HG02610 (cell line): ENCODE results near the gene AGT.
"Not testable (repeated sequence)": the region's sequence is repeated elsewhere in the genome, so short reads cannot be mapped to it uniquely, and the experiment has no call there.

ENCODE experiments used
- ATAC-seq: cut with Tn5 transposase; IDR thresholded peaks from one replicate; pipeline ENCODE4 v1.9.1; 2021; ENCODE audit warnings: mild to moderate bottlenecking, moderate library complexity; ENCODE audit not compliant: unreplicated experiment

Gene AGT

GRCh38 chr1:230708631-230709580 lies 5.0 kb downstream of the AGT start:
- no peak for ATAC-seq

GRCh38 chr1:230707732-230708630 lies 5.9 kb downstream of the AGT start:
- ATAC-seq, result no peak

GRCh38 chr1:230706887-230707731 lies 6.8 kb downstream of the AGT start:
- no peak for ATAC-seq

GRCh38 chr1:230706020-230706699 lies 7.8 kb downstream of the AGT start:
- no peak for ATAC-seq

GRCh38 chr1:230705289-230706019 lies 8.5 kb downstream of the AGT start:
- ATAC-seq, result no peak

GRCh38 chr1:230704830-230705229 lies 9.1 kb downstream of the AGT start:
- no peak for ATAC-seq

- no peak for ATAC-seq
These were observed 10.1 kb downstream of the AGT start for GRCh38 chr1:230703679-230704385.

GRCh38 chr1:230702934-230703678 lies 10.8 kb downstream of the AGT start:
- no peak for ATAC-seq

GRCh38 chr1:230701895-230702768 lies 11.8 kb downstream of the AGT start:
- no peak for ATAC-seq

- no peak for ATAC-seq
These were observed 12.5 kb downstream of the AGT start for GRCh38 chr1:230701434-230701833.

- ATAC-seq, result no peak
These were observed 13.8 kb downstream of the AGT start for GRCh38 chr1:230700132-230700531.

- no peak for ATAC-seq
These were observed 14.2 kb downstream of the AGT start for GRCh38 chr1:230699716-230700115.

GRCh38 chr1:230698964-230699363 lies 15.0 kb downstream of the AGT start:
- not testable (repeated sequence) for ATAC-seq

GRCh38 chr1:230698130-230698529 lies 15.8 kb downstream of the AGT start:
- no peak for ATAC-seq

- no peak for ATAC-seq
These were observed 17.0 kb downstream of the AGT start for GRCh38 chr1:230696722-230697437.

- no peak for ATAC-seq
These were observed 17.7 kb downstream of the AGT start for GRCh38 chr1:230696218-230696617.

- no peak for ATAC-seq
These were observed 18.9 kb downstream of the AGT start for GRCh38 chr1:230694991-230695390.
